HepG2 (cell line): ENCODE measurements around the gene NTM. TPM values are rescaled to one million over a fixed set of nuclear protein-coding genes. Genes with fewer than 3 reads are reported as not detected.

ENCODE experiments used
- ATAC-seq: fragments of 200-7000 bp; cut with Tn5 transposase; 3 replicates; pipeline ENCODE4 v1.9.1; 2020; ENCODE audit warnings: mild to moderate bottlenecking, moderate library complexity
- BruUV-seq: library from RNA; stranded (reverse); fragments of 400-500 nt; replicated peaks from 2 replicates; lab custom pipeline; 2021; lab: Mats Ljungman, UMichigan
- CTCF ChIA-PET: fragments of 300-600 bp; formaldehyde crosslinking; extraction: SDS; loops from one replicate; lab custom pipeline; 2021; ENCODE audit warnings: low total read pairs, inconsistent platforms, low intra/inter-chr PET ratio; lab: Yijun Ruan, JAX
- POLR2A ChIA-PET: fragments of 350-600 bp; sonication (Branson Sonifier 250); formaldehyde crosslinking; loops from one replicate; lab custom pipeline; 2020; ENCODE audit warnings: antibody characterized with exemption, inconsistent platforms; lab: Yijun Ruan, JAX
- DNase-seq: peaks from one replicate; pipeline ENCODE4 v3.0.0-alpha.2; 2015; ENCODE audit warnings: low spot score
- FAIRE-seq: peaks from 3 replicates; lab custom pipeline; 2011; peaks lifted over from hg19 to GRCh38; lab: Jason Lieb, UNC
- H2AFZ ChIP-seq: one replicate; pipeline ENCODE4 v1.6.1; 2011; ENCODE audit warnings: low read length, inconsistent platforms
- H3K27ac ChIP-seq: fragments of 300-600 bp; 3 replicates; pipeline ENCODE4 v1.8.0; 2011; ENCODE audit warnings: mixed run types, mild to moderate bottlenecking, mixed read lengths, low read length, inconsistent platforms; ENCODE audit not compliant: insufficient read depth; ENCODE audit errors: extremely low read length
- H3K27me3 ChIP-seq, 2 experiments: fragments of 200-600 bp in 1 of 2; 2 replicates in 1 of 2; 3 replicates in 1 of 2; pipeline versions ENCODE4 v1.6.0 to v1.8.0; 2011; ENCODE audit warnings: low read length in 2 of 2, mild to moderate bottlenecking in 2 of 2, moderate library complexity in 2 of 2, inconsistent platforms in 1 of 2; ENCODE audit not compliant: insufficient read depth in 2 of 2, control insufficient read depth in 1 of 2
- H3K36me3 ChIP-seq, 2 experiments: fragments of 200-600 bp in 1 of 2; replicated peaks in 1 of 2; 2 replicates in 1 of 2; 3 replicates in 1 of 2; pipeline versions ENCODE4 v1.5.1 to v1.8.0; 2011; ENCODE audit warnings: low read length in 2 of 2, inconsistent platforms in 1 of 2; ENCODE audit not compliant: insufficient read depth in 2 of 2, control insufficient read depth in 1 of 2
- H3K4me1 ChIP-seq: 2 replicates; pipeline ENCODE4 v1.5.1; 2012; ENCODE audit warnings: low read length, inconsistent platforms; ENCODE audit not compliant: insufficient read depth
- H3K4me2 ChIP-seq: 2 replicates; pipeline ENCODE4 v1.6.0; 2011; ENCODE audit warnings: low read depth, low read length, inconsistent platforms
- H3K4me3 ChIP-seq, 3 experiments: fragments of 200-600 bp in 1 of 3; sonication (generic), shearing (Covaris generic) in 1 of 3; replicated peaks in 1 of 3; 2 replicates each; pipeline ENCODE4 v1.5.1; 2011 to 2016; ENCODE audit warnings: low read length in 3 of 3, inconsistent platforms in 2 of 3, low read depth in 2 of 3, mild to moderate bottlenecking in 2 of 3, control low read depth in 1 of 3, mixed read lengths in 1 of 3; ENCODE audit not compliant: insufficient read depth in 1 of 3
- H3K79me2 ChIP-seq: one replicate; pipeline ENCODE4 v1.6.1; 2011; ENCODE audit warnings: low read length, inconsistent platforms; ENCODE audit not compliant: insufficient read depth
- H3K9ac ChIP-seq: 2 replicates; pipeline ENCODE4 v1.6.0; 2011; ENCODE audit warnings: mild to moderate bottlenecking, low read depth, low read length, inconsistent platforms; ENCODE audit not compliant: insufficient read depth
- H3K9me3 ChIP-seq: 2 replicates; pipeline ENCODE4 v1.5.1; 2012; ENCODE audit warnings: mild to moderate bottlenecking, low read length
- H4K20me1 ChIP-seq: 2 replicates; pipeline ENCODE4 v1.6.0; 2011; ENCODE audit warnings: inconsistent platforms, mild to moderate bottlenecking, low read length, moderate library complexity; ENCODE audit not compliant: insufficient read depth
- CEBPB ChIP-seq: IDR thresholded peaks from 2 replicates; pipeline ENCODE4 v1.6.1; 2011; ENCODE audit warnings: low read depth, low read length, improper control_type of control experiment, borderline replicate concordance
- HDAC6 ChIP-seq: fragments of 200-600 bp; sonication (generic); IDR thresholded peaks from 2 replicates; pipeline ENCODE4 v1.7.0; 2017; ENCODE audit warnings: mild to moderate bottlenecking, antibody characterized with exemption, low read length, low read depth
- MIER3 ChIP-seq: IDR thresholded peaks from 2 replicates; pipeline ENCODE4 v1.6.1; 2016; ENCODE audit warnings: missing compliant biosample characterization, borderline replicate concordance
- MZF1 ChIP-seq: sonication (generic); formaldehyde crosslinking; IDR thresholded peaks from 2 replicates; pipeline ENCODE4 v1.8.1; 2023; ENCODE audit warnings: mild to moderate bottlenecking, missing genetic modification reagents, borderline replicate concordance
- NFRKB ChIP-seq: fragments of 450-650 bp; IDR thresholded peaks from 2 replicates; pipeline ENCODE4 v1.6.1; 2017
- ZNF605 ChIP-seq: sonication (generic); formaldehyde crosslinking; IDR thresholded peaks from 2 replicates; pipeline ENCODE4 v1.8.0; 2022; ENCODE audit warnings: mild to moderate bottlenecking, missing genetic modification reagents
- ZNF7 ChIP-seq: IDR thresholded peaks from 2 replicates; pipeline ENCODE4 v1.6.1; 2016; ENCODE audit warnings: missing biosample characterization, missing genetic modification reagents
- WGBS: methylation state at CpG from one replicate; pipeline ENCODE4 v1.1.6; 2017; ENCODE audit warnings: low lambda C conversion rate; 5-methylcytosine and 5-hydroxymethylcytosine counted together
- in situ Hi-C: cut with HindIII; loops from 2 replicates; pipeline ENCODE4 v1.10.0; 2017; ENCODE audit warnings: low pct_unique_long_range_greater_than_20kb; ENCODE audit not compliant: extremely low pct_ligation_motif_present
- intact Hi-C: fragments of 100-400 bp; cut with micrococcal nuclease; formaldehyde crosslinking; loops from one replicate; pipeline ENCODE4 v1.10.0; 2022; ENCODE audit not compliant: unreplicated experiment
- polyA plus RNA-seq, 8 experiments: library from polyadenylated mRNA; depleted of rRNA in 3 of 8; stranded (reverse) in 7 of 8; unstranded in 1 of 8; fragments of >200 nt; fragmentation: Illumina TruSeq in 4 of 8; extraction: Trizol in 4 of 8; gene quantifications; 2 replicates each; pipeline versions ENCODE4 v1.2.1 to v1.2.3, GENCODE V29; 2011 to 2016; ENCODE audit warnings: low read depth in 4 of 8, missing spikeins in 1 of 8, mixed read lengths in 1 of 8; ENCODE audit not compliant: insufficient read depth in 1 of 8
- small RNA-seq, 3 experiments: library from RNA; depleted of rRNA; stranded (forward); fragments of <200 nt; gene quantifications; one replicate each; pipeline ENCODE3, GENCODE V24; 2012; ENCODE audit warnings: low read depth in 2 of 3, low replicate concordance in 1 of 3; ENCODE audit not compliant: insufficient read length in 3 of 3, insufficient read depth in 2 of 3
- total RNA-seq, 5 experiments: library from RNA; depleted of rRNA; stranded (reverse); fragments of >200 nt; fragmentation: Illumina TruSeq; extraction: Trizol; gene quantifications; 2 replicates each; pipeline ENCODE4 v1.2.3, GENCODE V29; 2016; ENCODE audit warnings: low read depth in 1 of 5
- TF ChIP-seq, protein P1 (sequence below): sonication (generic); formaldehyde crosslinking; IDR thresholded peaks from 2 replicates; pipeline ENCODE4 v1.4.0; 2020; ENCODE audit warnings: low read depth, mild to moderate bottlenecking, missing genetic modification reagents
- TF ChIP-seq, protein P2 (sequence below): sonication (generic); formaldehyde crosslinking; IDR thresholded peaks from 2 replicates; pipeline ENCODE4 v1.4.0; 2020; ENCODE audit warnings: missing genetic modification reagents

Gene NTM
- total and polyA plus RNA-seq, 2 of the 13 experiments (the other 11 are each of a cell fraction or from before 2014, with no cell fraction given), result not detected

DNA sequence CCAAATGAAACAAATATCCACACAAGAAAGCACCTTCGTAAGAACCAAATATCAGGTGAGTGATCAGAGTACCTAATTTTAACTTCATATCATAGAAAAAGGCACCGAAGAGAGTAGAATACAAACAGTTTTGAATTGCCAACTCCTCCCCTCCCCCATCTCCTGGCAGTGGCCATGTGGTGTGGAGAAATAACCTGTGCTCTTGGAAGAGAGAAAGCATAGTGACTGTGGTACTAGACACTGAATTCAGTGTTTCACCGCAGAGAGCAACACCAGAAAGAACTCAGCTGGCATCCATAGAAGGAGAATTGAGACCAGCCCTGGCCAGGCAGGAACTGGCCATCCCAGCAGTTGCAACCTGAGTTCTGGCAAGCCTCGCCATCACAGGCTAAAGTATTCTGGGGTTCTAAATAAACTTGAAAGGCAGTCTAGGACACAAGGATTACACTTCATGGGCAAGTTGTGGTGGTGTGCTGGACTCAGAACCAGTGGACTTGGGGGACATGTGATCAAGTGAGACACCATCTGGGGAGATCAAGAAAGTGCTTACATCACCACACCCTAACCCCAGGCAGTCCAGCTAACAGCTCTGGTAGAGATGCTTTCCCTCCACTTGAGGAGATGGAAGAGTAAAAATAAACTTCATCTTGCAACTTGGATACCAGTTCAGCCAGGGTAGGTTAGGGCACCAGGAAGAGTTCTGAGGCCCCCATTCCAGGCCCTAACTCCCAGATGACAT lies 1003.2 kb downstream of the NTM start (continued):
- TF ChIP-seq, protein P1, sequence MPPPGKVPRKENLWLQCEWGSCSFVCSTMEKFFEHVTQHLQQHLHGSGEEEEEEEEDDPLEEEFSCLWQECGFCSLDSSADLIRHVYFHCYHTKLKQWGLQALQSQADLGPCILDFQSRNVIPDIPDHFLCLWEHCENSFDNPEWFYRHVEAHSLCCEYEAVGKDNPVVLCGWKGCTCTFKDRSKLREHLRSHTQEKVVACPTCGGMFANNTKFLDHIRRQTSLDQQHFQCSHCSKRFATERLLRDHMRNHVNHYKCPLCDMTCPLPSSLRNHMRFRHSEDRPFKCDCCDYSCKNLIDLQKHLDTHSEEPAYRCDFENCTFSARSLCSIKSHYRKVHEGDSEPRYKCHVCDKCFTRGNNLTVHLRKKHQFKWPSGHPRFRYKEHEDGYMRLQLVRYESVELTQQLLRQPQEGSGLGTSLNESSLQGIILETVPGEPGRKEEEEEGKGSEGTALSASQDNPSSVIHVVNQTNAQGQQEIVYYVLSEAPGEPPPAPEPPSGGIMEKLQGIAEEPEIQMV (CRISPR knock-in tag), result no peak
- TF ChIP-seq ZNF7 (CRISPR knock-in tag), result no peak
- TF ChIP-seq, protein P2, sequence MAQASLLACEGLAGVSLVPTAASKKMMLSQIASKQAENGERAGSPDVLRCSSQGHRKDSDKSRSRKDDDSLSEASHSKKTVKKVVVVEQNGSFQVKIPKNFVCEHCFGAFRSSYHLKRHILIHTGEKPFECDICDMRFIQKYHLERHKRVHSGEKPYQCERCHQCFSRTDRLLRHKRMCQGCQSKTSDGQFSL (CRISPR knock-in tag), result no peak
- no peak for TF ChIP-seq HDAC6
- TF ChIP-seq MZF1 (CRISPR knock-in tag), result no peak
- TF ChIP-seq NFRKB, result no peak

DNA sequence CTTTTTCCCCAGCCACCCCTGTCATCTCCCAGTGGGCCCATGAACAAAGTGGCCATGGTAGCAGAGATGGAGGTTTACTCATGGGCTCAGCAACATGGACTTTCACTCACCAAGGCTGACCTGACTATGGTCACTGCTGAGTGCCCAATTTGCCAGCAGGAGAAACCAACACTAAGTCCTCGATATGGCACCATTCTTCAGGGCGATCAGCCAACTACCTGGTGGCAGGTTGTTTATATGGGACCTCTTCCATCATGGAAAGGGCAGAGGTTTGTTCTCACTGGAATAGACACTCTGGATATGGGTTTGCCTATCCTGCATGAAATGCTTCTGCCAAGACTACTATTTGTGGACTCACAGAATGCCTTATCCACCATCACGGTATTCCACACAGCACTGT lies 1009.1 kb downstream of the NTM start:
- Histone ChIP-seq H3K79me2 (no peaks in the 10 kb centered on the region), H4K20me1 (no peaks in the 10 kb centered on the region), H3K27me3 (no peaks in the 10 kb centered on the region), H2AFZ (no peak overlapping the region), H3K36me3 (no peaks in the 10 kb centered on the region), H3K9me3 (peaks cover 81% of the 10 kb centered on the region), H3K27ac (no peak overlapping the region), H3K4me2 (no peak overlapping the region), H3K4me1 (no peaks in the 10 kb centered on the region), H3K9ac (no peak overlapping the region), H3K4me3 (no peak overlapping the region)
- WGBS, result 33% methylated on average over 1 of the region's 3 CpGs
- no TSS peak for BruUV-seq
- no peak for ATAC-seq
- ChIA-PET CTCF (no interaction called here), POLR2A (no interaction called here)
- DNase-seq, result no peak
- in situ Hi-C loops, result no loop called here
- FAIRE-seq, result no peak
- TF ChIP-seq CEBPB (no peak), ZNF605 (no peak), MIER3 (CRISPR knock-in tag) (no peak)
- intact Hi-C loops, result no loop called here

Small RNAs within 50 kb of the gene (small RNA-seq; reads per million reads assigned to genes)
- gene RNU6ATAC12P, result 0 reads per million in 3 experiments
